ENCODE measurements around the gene ARHGEF7. TPM values are rescaled to one million over a fixed set of nuclear protein-coding genes. Genes with fewer than 3 reads are reported as not detected.

The ARHGEF7 gene
- polyA plus RNA-seq, 1 donor (not counting 4 experiments of a cell fraction or from before 2014, with no cell fraction given): 25.2 TPM

GRCh38 chr13:111228262-111229144, 113.4 kb downstream of the ARHGEF7 start:
- no peaks in the 10 kb centered on the region for H3K9me1 ChIP-seq (ENCODE audit: control insufficient read depth, extremely low read depth, insufficient read depth, low read length)
- dilution Hi-C loops (cut with MboI; ENCODE audit: extremely low pct_ligation_motif_present, low sequenced_read_pairs): no loop called here
- H3K4me2 ChIP-seq (ENCODE audit: control insufficient read depth, extremely low read depth, insufficient read depth, low read depth, low read length): no peak overlapping the region
- peaks cover 29% of the 10 kb centered on the region for H3K79me2 ChIP-seq (ENCODE audit: control insufficient read depth, insufficient read depth, low read length)
- peaks cover 2% of the 10 kb centered on the region for H4K20me1 ChIP-seq (ENCODE audit: control insufficient read depth, extremely low read depth, insufficient read depth, low read length)
- H3K9me3 ChIP-seq (ENCODE audit: control insufficient read depth, low read depth, low read length): no peaks in the 10 kb centered on the region
- no peak overlapping the region for H3K4me3 ChIP-seq (ENCODE audit: control insufficient read depth in 2 of 3, extremely low read depth in 1 of 3, insufficient read depth in 2 of 3, low read depth in 1 of 3, low read length in 3 of 3)
- no peak for FAIRE-seq
- no peak for TF ChIP-seq CTCF (optimal IDR thresholded peaks at IDR 0.05 in 1 of 3, IDR thresholded peaks at IDR 0.05 in 1 of 3, conservative IDR thresholded peaks at IDR 0.05 in 1 of 3; ENCODE audit: extremely low read depth in 1 of 3, insufficient read depth in 2 of 3, low read length in 3 of 3)
- TF ChIP-seq EZH2 (IDR thresholded peaks at IDR 0.05; ENCODE audit: low read length): no peak
- H3K4me1 ChIP-seq (ENCODE audit: control insufficient read depth, extremely low read depth, insufficient read depth, low read length): no peaks in the 10 kb centered on the region
- H3K9ac ChIP-seq (ENCODE audit: control insufficient read depth, extremely low read depth, insufficient read depth, low read length): no peak overlapping the region
- no peak overlapping the region for H2AFZ ChIP-seq (ENCODE audit: control insufficient read depth, low read length)
- peaks cover 9 to 19% of the 10 kb centered on the region in 2 experiments for H3K36me3 ChIP-seq (ENCODE audit: control insufficient read depth in 2 of 2, extremely low read depth in 1 of 2, insufficient read depth in 2 of 2, low read length in 2 of 2)
- H3K27ac ChIP-seq (ENCODE audit: control insufficient read depth, insufficient read depth, low read length): no peak overlapping the region
- no peak for DNase-seq (ENCODE audit: low read depth, low spot score)
- H3K27me3 ChIP-seq (ENCODE audit: control insufficient read depth, extremely low read depth, insufficient read depth, low read length): no peaks in the 10 kb centered on the region

DNA sequence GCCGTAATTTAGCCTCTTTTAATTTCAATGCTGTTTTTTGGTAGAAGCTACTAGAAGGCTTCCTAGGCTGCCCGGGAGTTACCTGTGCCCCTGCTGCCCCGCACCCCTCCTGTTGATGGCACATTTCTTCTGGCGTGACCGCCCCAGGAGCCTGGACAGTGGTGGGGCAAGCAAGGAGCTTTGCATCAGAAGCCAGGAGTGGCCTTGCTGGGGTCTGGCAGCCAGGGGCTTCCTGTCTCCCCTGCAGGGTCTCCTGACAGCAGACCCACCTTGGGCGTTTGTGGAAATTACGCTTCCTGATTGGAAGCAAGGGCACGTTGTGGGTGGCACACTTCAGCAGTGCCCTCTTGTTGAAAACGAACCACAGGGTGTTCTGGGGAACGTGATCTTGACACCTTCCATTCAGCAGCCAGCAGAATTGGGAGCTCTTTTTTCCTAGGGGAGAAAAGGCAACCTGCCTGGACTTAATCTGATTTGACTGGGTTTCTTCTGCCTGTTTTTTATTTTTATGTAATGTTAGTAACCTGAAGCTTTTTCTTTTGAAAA, 115.3 kb downstream of the ARHGEF7 start:
- Histone ChIP-seq H3K4me2 (ENCODE audit: control insufficient read depth, extremely low read depth, insufficient read depth, low read depth, low read length) (no peak overlapping the region), H3K4me3 (ENCODE audit: control insufficient read depth in 2 of 3, extremely low read depth in 1 of 3, insufficient read depth in 2 of 3, low read depth in 1 of 3, low read length in 3 of 3) (no peak overlapping the region), H3K4me1 (ENCODE audit: control insufficient read depth, extremely low read depth, insufficient read depth, low read length) (no peaks in the 10 kb centered on the region), H2AFZ (ENCODE audit: control insufficient read depth, low read length) (no peak overlapping the region), H3K27me3 (ENCODE audit: control insufficient read depth, extremely low read depth, insufficient read depth, low read length) (no peaks in the 10 kb centered on the region), H3K9me3 (ENCODE audit: control insufficient read depth, low read depth, low read length) (no peaks in the 10 kb centered on the region), H3K9me1 (ENCODE audit: control insufficient read depth, extremely low read depth, insufficient read depth, low read length) (no peaks in the 10 kb centered on the region), H4K20me1 (ENCODE audit: control insufficient read depth, extremely low read depth, insufficient read depth, low read length) (peaks cover 2% of the 10 kb centered on the region), H3K27ac (ENCODE audit: control insufficient read depth, insufficient read depth, low read length) (no peak overlapping the region), H3K36me3 (ENCODE audit: control insufficient read depth in 2 of 2, extremely low read depth in 1 of 2, insufficient read depth in 2 of 2, low read length in 2 of 2) (peaks cover 19 to 23% of the 10 kb centered on the region in 2 experiments), H3K9ac (ENCODE audit: control insufficient read depth, extremely low read depth, insufficient read depth, low read length) (no peak overlapping the region), H3K79me2 (ENCODE audit: control insufficient read depth, insufficient read depth, low read length) (peaks cover 22% of the 10 kb centered on the region)
- dilution Hi-C loops (cut with MboI; ENCODE audit: extremely low pct_ligation_motif_present, low sequenced_read_pairs): no loop called here
- TF ChIP-seq EZH2 (IDR thresholded peaks at IDR 0.05; ENCODE audit: low read length): no peak
- no peak for TF ChIP-seq CTCF (optimal IDR thresholded peaks at IDR 0.05 in 1 of 3, IDR thresholded peaks at IDR 0.05 in 1 of 3, conservative IDR thresholded peaks at IDR 0.05 in 1 of 3; ENCODE audit: extremely low read depth in 1 of 3, insufficient read depth in 2 of 3, low read length in 3 of 3)
- FAIRE-seq (no peak), DNase-seq (ENCODE audit: low read depth, low spot score) (no peak)
